IgD-negative memory B cell (primary cell): ENCODE measurements around the gene MAD1L1. TPM values are rescaled to one million over a fixed set of nuclear protein-coding genes. Genes with fewer than 3 reads are reported as not detected.

ENCODE experiments used
- H3K27ac Mint-ChIP-seq, 3 donors: one replicate each; pipeline ENCODE4 v1.8.0; 2020 to 2022; ENCODE audit warnings: mild to moderate bottlenecking in 3 of 3, mixed read lengths in 3 of 3, moderate library complexity in 1 of 3
- H3K27me3 Mint-ChIP-seq: one replicate; pipeline ENCODE4 v1.8.0; 2021; ENCODE audit warnings: mixed read lengths
- H3K36me3 Mint-ChIP-seq: one replicate; pipeline ENCODE4 v1.8.0; 2020; ENCODE audit warnings: mild to moderate bottlenecking, mixed read lengths
- H3K4me1 Mint-ChIP-seq, 3 donors: one replicate each; pipeline ENCODE4 v1.8.0; 2020 to 2022; ENCODE audit warnings: mixed read lengths in 3 of 3, mild to moderate bottlenecking in 1 of 3
- H3K4me3 Mint-ChIP-seq, 4 donors: one replicate each; pipeline ENCODE4 v1.8.0; 2020 to 2022; ENCODE audit warnings: mild to moderate bottlenecking in 4 of 4, mixed read lengths in 4 of 4, moderate library complexity in 3 of 4
- H3K9me3 Mint-ChIP-seq, 3 donors: one replicate each; pipeline ENCODE4 v1.8.0; 2020 to 2021; ENCODE audit warnings: mixed read lengths in 3 of 3, mild to moderate bottlenecking in 1 of 3
- polyA plus RNA-seq: library from polyadenylated mRNA; unstranded; fragments of 300-500 nt; fragmentation: Illumina TruSeq; gene quantifications from one replicate; pipeline ENCODE4 v1.2.3, GENCODE V29; 2021

The MAD1L1 gene
- polyA plus RNA-seq, 1 donor from 2014 or later = 133 TPM

- Mint-ChIP-seq H3K4me3 (peak overlapping the region in 1 of 4 donors; percentile 53), H3K36me3 (peaks cover 2% of the 10 kb centered on the region), H3K9me3 (no peaks in the 10 kb centered on the region), H3K27me3 (no peaks in the 10 kb centered on the region), H3K27ac (peak overlapping the region in 2 of 3 donors; percentile 8 to 74), H3K4me1 (peaks cover 4 to 20% (median 16%) of the 10 kb centered on the region in 3 donors)
These were observed 289.4 kb downstream of the MAD1L1 start for GRCh38 chr7:1943326-1943725.

- Mint-ChIP-seq H3K4me3 (peak overlapping the region in 1 of 4 donors; percentile 53), H3K4me1 (peaks cover 8 to 23% (median 19%) of the 10 kb centered on the region in 3 donors), H3K36me3 (peaks cover 3% of the 10 kb centered on the region), H3K27me3 (no peaks in the 10 kb centered on the region), H3K27ac (peak overlapping the region in 1 of 3 donors; percentile 8), H3K9me3 (no peaks in the 10 kb centered on the region)
These were observed 289.8 kb downstream of the MAD1L1 start for GRCh38 chr7:1942941-1943289.

- H3K4me3 Mint-ChIP-seq = peak overlapping the region in 2 of 4 donors; percentile 53 to 54
- peak overlapping the region; percentile 53 to 95 (median 76) for H3K27ac Mint-ChIP-seq
These were observed 290.4 kb downstream of the MAD1L1 start for GRCh38 chr7:1942243-1942940.

GRCh38 chr7:1941464-1942242 lies 291.1 kb downstream of the MAD1L1 start:
- peak overlapping the region; percentile 95 to 99 (median 97) for H3K27ac Mint-ChIP-seq
- peaks cover 8 to 22% (median 18%) of the 10 kb centered on the region in 3 donors for H3K4me1 Mint-ChIP-seq
- H3K9me3 Mint-ChIP-seq = no peaks in the 10 kb centered on the region
- H3K36me3 Mint-ChIP-seq = peaks cover 3% of the 10 kb centered on the region
- no peaks in the 10 kb centered on the region for H3K27me3 Mint-ChIP-seq
- H3K4me3 Mint-ChIP-seq = peak overlapping the region in 2 of 4 donors; percentile 54 to 94

More at GRCh38 chr7:1942243-1942940, 290.4 kb downstream of the MAD1L1 start:
- H3K4me1 Mint-ChIP-seq = peaks cover 8 to 23% (median 18%) of the 10 kb centered on the region in 3 donors
- no peaks in the 10 kb centered on the region for H3K9me3 Mint-ChIP-seq
- no peaks in the 10 kb centered on the region for H3K27me3 Mint-ChIP-seq
- H3K36me3 Mint-ChIP-seq = peaks cover 3% of the 10 kb centered on the region

GRCh38 chr7:1940863-1941262 lies 291.9 kb downstream of the MAD1L1 start:
- no peaks in the 10 kb centered on the region for H3K9me3 Mint-ChIP-seq
- peak overlapping the region; percentile 92 to 99 (median 95) for H3K4me3 Mint-ChIP-seq
- H3K4me1 Mint-ChIP-seq = peaks cover 8 to 24% (median 18%) of the 10 kb centered on the region in 3 donors

GRCh38 chr7:1940402-1940786 lies 292.4 kb downstream of the MAD1L1 start:
- H3K4me1 Mint-ChIP-seq = peaks cover 8 to 24% (median 18%) of the 10 kb centered on the region in 3 donors
- no peaks in the 10 kb centered on the region for H3K27me3 Mint-ChIP-seq
- peak overlapping the region; percentile 95 to 99 (median 97) for H3K27ac Mint-ChIP-seq
- peaks cover 3% of the 10 kb centered on the region for H3K36me3 Mint-ChIP-seq
- no peaks in the 10 kb centered on the region for H3K9me3 Mint-ChIP-seq
- peak overlapping the region; percentile 92 to 99 (median 95) for H3K4me3 Mint-ChIP-seq

More at GRCh38 chr7:1940863-1941262, 291.9 kb downstream of the MAD1L1 start:
- H3K27ac Mint-ChIP-seq = peak overlapping the region; percentile 95 to 99 (median 97)
- H3K27me3 Mint-ChIP-seq = no peaks in the 10 kb centered on the region
- H3K36me3 Mint-ChIP-seq = peaks cover 3% of the 10 kb centered on the region

- Mint-ChIP-seq H3K4me3 (peak overlapping the region; percentile 92 to 99 (median 95)), H3K27ac (peak overlapping the region; percentile 95 to 99 (median 97)), H3K9me3 (no peaks in the 10 kb centered on the region), H3K36me3 (peaks cover 3% of the 10 kb centered on the region), H3K27me3 (no peaks in the 10 kb centered on the region), H3K4me1 (peaks cover 8 to 24% (median 18%) of the 10 kb centered on the region in 3 donors)
These were observed 293.0 kb downstream of the MAD1L1 start for GRCh38 chr7:1939434-1940401.

- Mint-ChIP-seq H3K4me1 (peaks cover 8 to 21% (median 18%) of the 10 kb centered on the region in 3 donors), H3K4me3 (peak overlapping the region; percentile 92 to 99 (median 95)), H3K27me3 (no peaks in the 10 kb centered on the region), H3K36me3 (peaks cover 2% of the 10 kb centered on the region), H3K9me3 (no peaks in the 10 kb centered on the region), H3K27ac (peak overlapping the region; percentile 95 to 99 (median 97))
These were observed 293.8 kb downstream of the MAD1L1 start for GRCh38 chr7:1938788-1939433.

- Mint-ChIP-seq H3K27me3 (no peaks in the 10 kb centered on the region), H3K9me3 (no peaks in the 10 kb centered on the region), H3K27ac (no peak overlapping the region), H3K4me3 (peak overlapping the region in 2 of 4 donors; percentile 4 to 29), H3K36me3 (peaks cover 1% of the 10 kb centered on the region), H3K4me1 (peaks cover 8 to 16% (median 14%) of the 10 kb centered on the region in 3 donors)
These were observed 295.5 kb downstream of the MAD1L1 start for GRCh38 chr7:1937252-1937605.

GRCh38 chr7:1936531-1937251 lies 296.1 kb downstream of the MAD1L1 start:
- Mint-ChIP-seq H3K9me3 (no peaks in the 10 kb centered on the region), H3K36me3 (peaks cover 1% of the 10 kb centered on the region), H3K27ac (no peak overlapping the region), H3K4me1 (peaks cover 8 to 14% (median 13%) of the 10 kb centered on the region in 3 donors), H3K4me3 (peak overlapping the region in 3 of 4 donors; percentile 17 to 48 (median 29)), H3K27me3 (no peaks in the 10 kb centered on the region)

GRCh38 chr7:1936006-1936310 lies 296.8 kb downstream of the MAD1L1 start:
- H3K4me3 Mint-ChIP-seq = peak overlapping the region in 2 of 4 donors; percentile 48 to 49
- no peak overlapping the region for H3K27ac Mint-ChIP-seq
- H3K27me3 Mint-ChIP-seq = no peaks in the 10 kb centered on the region
- H3K9me3 Mint-ChIP-seq = no peaks in the 10 kb centered on the region
- peaks cover 1% of the 10 kb centered on the region for H3K36me3 Mint-ChIP-seq
- peaks cover 8 to 13% (median 12%) of the 10 kb centered on the region in 3 donors for H3K4me1 Mint-ChIP-seq

GRCh38 chr7:1935176-1936005 lies 297.4 kb downstream of the MAD1L1 start:
- Mint-ChIP-seq H3K27me3 (no peaks in the 10 kb centered on the region), H3K36me3 (peaks cover 1% of the 10 kb centered on the region), H3K9me3 (no peaks in the 10 kb centered on the region), H3K4me3 (no peak overlapping the region), H3K27ac (no peak overlapping the region), H3K4me1 (peaks cover 8 to 12% (median 11%) of the 10 kb centered on the region in 3 donors)

- H3K4me1 Mint-ChIP-seq = peaks cover 7 to 12% (median 8%) of the 10 kb centered on the region in 3 donors
- no peaks in the 10 kb centered on the region for H3K9me3 Mint-ChIP-seq
- H3K4me3 Mint-ChIP-seq = no peak overlapping the region
- H3K27me3 Mint-ChIP-seq = no peaks in the 10 kb centered on the region
- peak overlapping the region in 1 of 3 donors; percentile 73 for H3K27ac Mint-ChIP-seq
- peaks cover 1% of the 10 kb centered on the region for H3K36me3 Mint-ChIP-seq
These were observed 298.0 kb downstream of the MAD1L1 start for GRCh38 chr7:1934756-1935155.
